HCT116 (cell line): Measurements from ENCODE around the gene GMDS. TPM values are rescaled to one million over a fixed set of nuclear protein-coding genes. Genes with fewer than 3 reads are reported as not detected.

Experiments used
- ATAC-seq: fragments of 200-7000 bp; cut with Tn5 transposase; 2 replicates; pipeline ENCODE4 v1.9.1; 2020; ENCODE audit warnings: mild to moderate bottlenecking, moderate library complexity
- BruUV-seq: library from RNA; stranded (reverse); fragments of 400-500 nt; replicated peaks from 2 replicates; lab custom pipeline; 2021; lab: Mats Ljungman, UMichigan
- CTCF ChIA-PET: fragments of 300-600 bp; sonication (Branson Sonifier 250); formaldehyde crosslinking; loops from one replicate; lab custom pipeline; 2021; ENCODE audit warnings: antibody characterized with exemption; lab: Charles Lee
- POLR2A ChIA-PET: fragments of 300-600, 350-600 bp; sonication (Branson Sonifier 250); formaldehyde crosslinking; loops from one replicate; lab custom pipeline; 2021; ENCODE audit warnings: antibody characterized with exemption; lab: Charles Lee
- RAD21 ChIA-PET, 2 experiments: fragments of 300-600 bp; sonication (Branson Sonifier 250); formaldehyde crosslinking; loops; one replicate each; lab custom pipeline; 2023; ENCODE audit warnings: low total read pairs in 2 of 2; ENCODE audit not compliant: uncharacterized antibody in 2 of 2, unreplicated experiment in 2 of 2, low non-redundant PET in 1 of 2; lab: Charles Lee
- DNase-seq: peaks from one replicate; pipeline ENCODE4 v3.0.0-alpha.2; 2010; ENCODE audit warnings: low read depth, low spot score
- H2AFZ ChIP-seq: fragments of 200-600 bp; shearing (Covaris generic), sonication (generic); 2 replicates; pipeline ENCODE4 v1.6.1; 2017; ENCODE audit warnings: low read depth, mixed run types, mixed read lengths, antibody characterized with exemption, low read length; ENCODE audit not compliant: poor library complexity, severe bottlenecking
- H3K27ac ChIP-seq: 2 replicates; pipeline ENCODE4 v1.5.1; 2012; ENCODE audit warnings: low read depth, low read length
- H3K27me3 ChIP-seq: fragments of 200-600 bp; sonication (generic); 2 replicates; pipeline ENCODE4 v1.6.1; 2016; ENCODE audit warnings: mixed run types, low read length, mixed read lengths; ENCODE audit not compliant: insufficient read depth
- H3K36me3 ChIP-seq, 2 experiments: fragments of 200-500 bp in 1 of 2; fragments of 200-600 bp in 1 of 2; sonication (Bioruptor generic) in 1 of 2; sonication (generic) in 1 of 2; 2 replicates each; pipeline versions ENCODE4 v1.5.1 to v1.6.1; 2014 to 2016; ENCODE audit warnings: low read length in 2 of 2, inconsistent platforms in 1 of 2, mixed read lengths in 1 of 2, mixed run types in 1 of 2; ENCODE audit not compliant: insufficient read depth in 2 of 2, control insufficient read depth in 1 of 2
- H3K4me1 ChIP-seq, 2 experiments: fragments of 200-600 bp in 1 of 2; sonication (generic) in 1 of 2; 2 replicates each; pipeline versions ENCODE4 v1.5.1 to v1.6.1; 2012 to 2017; ENCODE audit warnings: low read length in 2 of 2, inconsistent platforms in 1 of 2, mild to moderate bottlenecking in 1 of 2, mixed read lengths in 1 of 2, mixed run types in 1 of 2, moderate library complexity in 1 of 2; ENCODE audit not compliant: insufficient read depth in 2 of 2, control insufficient read depth in 1 of 2
- H3K4me2 ChIP-seq: fragments of 200-600 bp; sonication (generic); 2 replicates; pipeline ENCODE4 v1.6.1; 2017; ENCODE audit warnings: mixed run types, low read length, mixed read lengths
- H3K4me3 ChIP-seq, 2 experiments: fragments of 200-600 bp in 1 of 2; sonication (generic) in 1 of 2; replicated peaks in 1 of 2; 2 replicates each; pipeline ENCODE4 v1.5.1; 2011 to 2016; ENCODE audit warnings: low read length in 2 of 2, control low read depth in 1 of 2, low read depth in 1 of 2, mild to moderate bottlenecking in 1 of 2, mixed read lengths in 1 of 2, mixed run types in 1 of 2
- H3K79me2 ChIP-seq: fragments of 200-600 bp; sonication (generic); 2 replicates; pipeline ENCODE4 v1.6.1; 2017; ENCODE audit warnings: mild to moderate bottlenecking, mixed run types, low read length, moderate library complexity, mixed read lengths; ENCODE audit not compliant: insufficient read depth
- H3K9ac ChIP-seq: fragments of 200-600 bp; sonication (generic); 2 replicates; pipeline ENCODE4 v1.6.1; 2016; ENCODE audit warnings: low read length, mixed read lengths
- H3K9me2 ChIP-seq: fragments of 200-600 bp; sonication (generic), shearing (Covaris generic); 2 replicates; pipeline ENCODE4 v1.6.1; 2017; ENCODE audit warnings: mixed run types, mild to moderate bottlenecking, moderate library complexity; ENCODE audit not compliant: insufficient read depth
- H3K9me3 ChIP-seq, 2 experiments: fragments of 200-500 bp in 1 of 2; fragments of 200-600 bp in 1 of 2; sonication (Bioruptor generic) in 1 of 2; sonication (generic) in 1 of 2; 2 replicates each; pipeline ENCODE4 v1.6.1; 2014 to 2017; ENCODE audit warnings: low read length in 2 of 2, mixed read lengths in 2 of 2, inconsistent platforms in 1 of 2, low read depth in 1 of 2, mild to moderate bottlenecking in 1 of 2, mixed run types in 1 of 2, moderate library complexity in 1 of 2; ENCODE audit not compliant: control insufficient read depth in 1 of 2, insufficient read depth in 1 of 2
- H4K20me1 ChIP-seq: fragments of 200-600 bp; sonication (generic), shearing (Covaris generic); 2 replicates; pipeline ENCODE4 v1.6.1; 2017; ENCODE audit warnings: mixed run types, mild to moderate bottlenecking, moderate library complexity; ENCODE audit not compliant: insufficient read depth
- CBX3 ChIP-seq: IDR thresholded peaks from 2 replicates; pipeline ENCODE4 v1.6.1; 2012; ENCODE audit warnings: low read depth
- CEBPB ChIP-seq: IDR thresholded peaks from 2 replicates; pipeline ENCODE4 v1.6.1; 2012; ENCODE audit warnings: low read depth
- EGR1 ChIP-seq: IDR thresholded peaks from 2 replicates; pipeline ENCODE4 v1.6.1; 2012; ENCODE audit warnings: low read depth
- EZH2 ChIP-seq: fragments of 200-600 bp; sonication (generic); IDR thresholded peaks from 2 replicates; pipeline ENCODE4 v1.6.1; 2017; ENCODE audit warnings: antibody characterized with exemption, mixed run types
- FOSL1 ChIP-seq: IDR thresholded peaks from 2 replicates; pipeline ENCODE4 v1.6.1; 2012; ENCODE audit warnings: low read depth
- POLR2AphosphoS5 ChIP-seq: IDR thresholded peaks from 2 replicates; pipeline ENCODE4 v1.6.1; 2011; ENCODE audit warnings: mild to moderate bottlenecking, low read depth, low read length, moderate library complexity
- RAD21 ChIP-seq: IDR thresholded peaks from 2 replicates; pipeline ENCODE4 v1.6.1; 2012; ENCODE audit warnings: low read depth, mild to moderate bottlenecking
- REST ChIP-seq: IDR thresholded peaks from 2 replicates; pipeline ENCODE4 v1.6.1; 2012; ENCODE audit warnings: low read depth
- SP1 ChIP-seq: IDR thresholded peaks from 2 replicates; pipeline ENCODE4 v1.6.1; 2012; ENCODE audit warnings: low read depth
- SRF ChIP-seq: IDR thresholded peaks from 2 replicates; pipeline ENCODE4 v1.6.1; 2012; ENCODE audit warnings: low read depth
- YY1 ChIP-seq: IDR thresholded peaks from 2 replicates; pipeline ENCODE4 v1.6.1; 2011; ENCODE audit warnings: low read length, low read depth, moderate library complexity, mild to moderate bottlenecking; ENCODE audit not compliant: insufficient replicate concordance; ENCODE audit errors: extremely low read depth
- ZBTB33 ChIP-seq: IDR thresholded peaks from 2 replicates; pipeline ENCODE4 v1.6.1; 2011; ENCODE audit warnings: mild to moderate bottlenecking, low read length, moderate library complexity; ENCODE audit not compliant: insufficient replicate concordance; ENCODE audit errors: extremely low read depth
- ZFX ChIP-seq: fragments of 450-650 bp; IDR thresholded peaks from 2 replicates; pipeline ENCODE4 v1.6.1; 2017
- intact Hi-C: fragments of 100-400 bp; cut with micrococcal nuclease; formaldehyde crosslinking; loops from 2 replicates; pipeline ENCODE4 v1.10.0; 2022
- total RNA-seq: library from RNA; stranded (reverse); gene quantifications from one replicate; pipeline ENCODE4 v1.2.1, GENCODE V29; 2021; ENCODE audit not compliant: unreplicated experiment
- TF ChIP-seq, protein P1 (sequence below): IDR thresholded peaks from 2 replicates; pipeline ENCODE4 v1.6.1; 2012

GMDS gene
- total RNA-seq, 1 experiment from 2014 or later = 34.4 TPM

GRCh38 chr6:2119275-2119674, 126.1 kb downstream of the GMDS start:
- BruUV-seq = no TSS peak
- intact Hi-C loops = no loop called here
- POLR2A ChIA-PET = no interaction called here
- Histone ChIP-seq H3K79me2 (no peaks in the 10 kb centered on the region), H3K27ac (no peak overlapping the region), H3K27me3 (no peaks in the 10 kb centered on the region), H3K4me3 (no peak overlapping the region), H2AFZ (no peak overlapping the region), H3K9ac (no peak overlapping the region), H3K4me1 (no peaks in the 10 kb centered on the region), H3K36me3 (no peaks in the 10 kb centered on the region), H3K9me2 (no peaks in the 10 kb centered on the region), H3K4me2 (no peak overlapping the region), H4K20me1 (no peaks in the 10 kb centered on the region), H3K9me3 (no peaks in the 10 kb centered on the region)
- RAD21 ChIA-PET = no interaction called here
- CTCF ChIA-PET = no interaction called here
- TF ChIP-seq, protein P1, sequence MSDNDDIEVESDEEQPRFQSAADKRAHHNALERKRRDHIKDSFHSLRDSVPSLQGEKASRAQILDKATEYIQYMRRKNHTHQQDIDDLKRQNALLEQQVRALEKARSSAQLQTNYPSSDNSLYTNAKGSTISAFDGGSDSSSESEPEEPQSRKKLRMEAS = no peak
- TF ChIP-seq YY1 (no peak), REST (no peak), CBX3 (no peak), EGR1 (no peak), ZFX (no peak), POLR2AphosphoS5 (no peak), SRF (no peak), ZBTB33 (no peak), RAD21 (no peak), CEBPB (no peak), FOSL1 (no peak), SP1 (no peak), EZH2 (no peak)
- no peak for DNase-seq
- ATAC-seq = no peak
